GM12864 (cell line): Measurements from ENCODE around the gene RBBP9.

ENCODE experiments used
- DNase-seq: peaks from one replicate; pipeline ENCODE4 v3.0.0-alpha.2; 2011; ENCODE audit warnings: low read depth
- H3K4me3 ChIP-seq: 2 replicates; pipeline ENCODE4 v1.5.1; 2011; ENCODE audit warnings: mild to moderate bottlenecking, low read depth, low read length, control low read depth
- TF ChIP-seq, protein P1 (sequence below): IDR thresholded peaks from 2 replicates; pipeline ENCODE4 v1.5.1; 2011; ENCODE audit warnings: low read depth, mild to moderate bottlenecking, moderate library complexity, low read length, control low read depth, inconsistent platforms; ENCODE audit errors: missing control alignments

Gene RBBP9

GRCh38 chr20:18443886-18444285 lies 53.1 kb downstream of the RBBP9 start:
- TF ChIP-seq, protein P1, sequence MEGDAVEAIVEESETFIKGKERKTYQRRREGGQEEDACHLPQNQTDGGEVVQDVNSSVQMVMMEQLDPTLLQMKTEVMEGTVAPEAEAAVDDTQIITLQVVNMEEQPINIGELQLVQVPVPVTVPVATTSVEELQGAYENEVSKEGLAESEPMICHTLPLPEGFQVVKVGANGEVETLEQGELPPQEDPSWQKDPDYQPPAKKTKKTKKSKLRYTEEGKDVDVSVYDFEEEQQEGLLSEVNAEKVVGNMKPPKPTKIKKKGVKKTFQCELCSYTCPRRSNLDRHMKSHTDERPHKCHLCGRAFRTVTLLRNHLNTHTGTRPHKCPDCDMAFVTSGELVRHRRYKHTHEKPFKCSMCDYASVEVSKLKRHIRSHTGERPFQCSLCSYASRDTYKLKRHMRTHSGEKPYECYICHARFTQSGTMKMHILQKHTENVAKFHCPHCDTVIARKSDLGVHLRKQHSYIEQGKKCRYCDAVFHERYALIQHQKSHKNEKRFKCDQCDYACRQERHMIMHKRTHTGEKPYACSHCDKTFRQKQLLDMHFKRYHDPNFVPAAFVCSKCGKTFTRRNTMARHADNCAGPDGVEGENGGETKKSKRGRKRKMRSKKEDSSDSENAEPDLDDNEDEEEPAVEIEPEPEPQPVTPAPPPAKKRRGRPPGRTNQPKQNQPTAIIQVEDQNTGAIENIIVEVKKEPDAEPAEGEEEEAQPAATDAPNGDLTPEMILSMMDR = no peak
- no peak for DNase-seq
- H3K4me3 ChIP-seq = no peak overlapping the region

DNA sequence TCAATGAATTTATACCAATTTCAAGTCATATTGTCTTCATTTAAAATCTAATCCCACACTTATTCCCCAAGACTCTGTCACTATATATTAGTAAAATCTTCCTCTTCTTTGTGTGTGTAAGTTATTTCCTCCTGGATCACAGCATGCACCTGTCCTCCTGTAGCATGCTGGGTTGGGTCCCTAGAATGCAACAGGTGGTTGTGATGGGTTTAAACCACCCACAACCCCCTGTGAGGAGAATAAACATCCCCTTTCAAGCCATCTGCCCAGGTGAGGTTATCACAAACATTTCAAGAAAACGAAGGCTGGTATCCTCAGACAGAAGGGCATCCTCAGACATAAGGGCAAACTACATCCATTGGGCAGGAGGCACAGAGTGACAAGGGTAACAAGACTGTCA lies 56.6 kb downstream of the RBBP9 start:
- TF ChIP-seq, protein P1 = no peak
- no peak for DNase-seq
- H3K4me3 ChIP-seq = no peak overlapping the region

- DNase-seq = no peak
- H3K4me3 ChIP-seq = no peak overlapping the region
- TF ChIP-seq, protein P1 = no peak
Measured at GRCh38 chr20:18436847-18437246, 60.2 kb downstream of the RBBP9 start.
